Right atrium auricular region (tissue), 2 donors: ENCODE measurements around the gene WDR35. TPM values are rescaled to one million over a fixed set of nuclear protein-coding genes. Genes with fewer than 3 reads are reported as not detected.
"Not testable (repeated sequence)": the region's sequence is repeated elsewhere in the genome, so short reads cannot be mapped to it uniquely, and the experiment has no call there.

Experiments used
- DNase-seq: peaks from one replicate; pipeline ENCODE4 v3.0.0-alpha.2; 2019; ENCODE audit warnings: low spot score
- H3K27ac ChIP-seq, 2 donors: fragments of 200-600 bp; sonication (generic); 1 replicate in 1 of 2; 2 replicates in 1 of 2; pipeline ENCODE4 v1.5.1; 2016 to 2019
- H3K27me3 ChIP-seq, 2 donors: fragments of 200-600 bp; sonication (generic); one replicate each; pipeline versions ENCODE4 v1.5.1 to v1.6.0; 2017 to 2019
- H3K36me3 ChIP-seq: fragments of 200-600 bp; sonication (generic); one replicate; pipeline ENCODE4 v1.5.1; 2016
- H3K4me1 ChIP-seq, 2 donors: fragments of 200-600 bp; sonication (generic); one replicate each; pipeline versions ENCODE4 v1.5.1 to v1.6.0; 2017 to 2019
- H3K4me3 ChIP-seq, 2 donors: fragments of 200-600 bp; sonication (generic); 1 replicate in 1 of 2; 2 replicates in 1 of 2; pipeline ENCODE4 v1.5.1; 2017 to 2019; ENCODE audit warnings: mild to moderate bottlenecking in 1 of 2, moderate library complexity in 1 of 2
- H3K9me3 ChIP-seq, 2 donors: fragments of 200-600 bp; sonication (generic); one replicate each; pipeline ENCODE4 v1.5.1; 2019
- total RNA-seq, 2 donors: library from RNA; depleted of rRNA; stranded (reverse); fragments of >200 nt; gene quantifications; one replicate each; pipeline ENCODE4 v1.1.0, GENCODE V29; 2016
- TF ChIP-seq, protein P1 (sequence below), 2 donors: fragments of 200-600 bp; sonication (generic); IDR thresholded peaks; one replicate each; pipeline ENCODE4 v1.5.1; 2019; ENCODE audit warnings: antibody characterized with exemption in 2 of 2

The WDR35 gene
- total RNA-seq, 2 donors from 2014 or later, result 4.1 to 5.0 TPM

DNA sequence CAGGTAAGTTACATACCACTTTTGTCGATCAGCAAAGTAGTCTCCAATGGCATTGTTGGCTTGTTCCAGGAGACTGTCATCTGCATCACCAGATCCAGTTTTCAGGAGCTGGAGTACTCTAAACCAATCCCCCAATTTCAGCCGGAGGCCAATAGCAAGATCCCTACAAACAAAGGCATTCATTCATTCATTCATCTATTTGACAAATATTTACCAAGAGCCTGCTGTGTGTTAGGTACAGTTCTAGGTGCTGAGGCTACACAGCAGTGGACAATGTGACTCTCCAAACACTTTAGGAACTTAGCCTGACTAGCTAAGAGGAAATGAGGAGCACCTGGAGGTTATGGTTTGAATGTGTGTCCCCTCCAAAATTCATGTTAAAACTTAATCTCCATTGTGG is 53.7 kb downstream of the WDR35 start:
- H3K27ac ChIP-seq, result no peak overlapping the region
- H3K4me1 ChIP-seq, result no peaks in the 10 kb centered on the region
- DNase-seq, result no peak
- no peaks in the 10 kb centered on the region for H3K27me3 ChIP-seq
- TF ChIP-seq, protein P1, sequence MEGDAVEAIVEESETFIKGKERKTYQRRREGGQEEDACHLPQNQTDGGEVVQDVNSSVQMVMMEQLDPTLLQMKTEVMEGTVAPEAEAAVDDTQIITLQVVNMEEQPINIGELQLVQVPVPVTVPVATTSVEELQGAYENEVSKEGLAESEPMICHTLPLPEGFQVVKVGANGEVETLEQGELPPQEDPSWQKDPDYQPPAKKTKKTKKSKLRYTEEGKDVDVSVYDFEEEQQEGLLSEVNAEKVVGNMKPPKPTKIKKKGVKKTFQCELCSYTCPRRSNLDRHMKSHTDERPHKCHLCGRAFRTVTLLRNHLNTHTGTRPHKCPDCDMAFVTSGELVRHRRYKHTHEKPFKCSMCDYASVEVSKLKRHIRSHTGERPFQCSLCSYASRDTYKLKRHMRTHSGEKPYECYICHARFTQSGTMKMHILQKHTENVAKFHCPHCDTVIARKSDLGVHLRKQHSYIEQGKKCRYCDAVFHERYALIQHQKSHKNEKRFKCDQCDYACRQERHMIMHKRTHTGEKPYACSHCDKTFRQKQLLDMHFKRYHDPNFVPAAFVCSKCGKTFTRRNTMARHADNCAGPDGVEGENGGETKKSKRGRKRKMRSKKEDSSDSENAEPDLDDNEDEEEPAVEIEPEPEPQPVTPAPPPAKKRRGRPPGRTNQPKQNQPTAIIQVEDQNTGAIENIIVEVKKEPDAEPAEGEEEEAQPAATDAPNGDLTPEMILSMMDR (IDR thresholded peaks at IDR 0.05), result no peak
- H3K4me3 ChIP-seq, result no peak overlapping the region
- no peaks in the 10 kb centered on the region for H3K9me3 ChIP-seq
- H3K36me3 ChIP-seq, result peaks cover 24% of the 10 kb centered on the region

DNA sequence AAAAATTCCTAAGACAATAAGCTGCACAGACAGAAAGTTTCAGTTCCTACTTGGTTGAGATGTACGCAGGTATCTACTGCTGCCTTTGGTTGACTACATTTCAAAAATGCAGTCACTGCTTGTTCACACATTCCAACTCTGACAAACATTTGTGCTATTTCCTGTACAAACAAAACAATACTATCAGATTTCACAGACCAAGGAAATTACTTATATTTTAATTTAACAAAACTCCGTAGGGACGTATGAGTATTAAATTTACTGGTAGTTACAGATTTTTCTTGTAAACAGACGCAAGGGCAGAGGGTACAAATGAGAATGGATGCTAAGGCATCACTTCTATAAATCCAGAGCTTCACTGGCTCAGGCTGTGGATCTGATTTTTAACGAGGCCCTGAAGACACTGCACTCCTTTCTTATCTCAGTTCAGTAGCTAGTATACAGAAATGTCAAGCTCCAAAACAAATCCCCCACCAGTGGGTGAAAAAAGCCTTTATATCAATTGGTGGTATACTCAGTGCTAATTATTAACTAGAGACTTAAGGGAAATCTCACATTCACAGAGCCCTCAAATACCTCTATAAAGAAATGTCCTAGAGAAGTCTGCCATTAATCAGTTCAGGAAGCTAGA is 56.4 kb downstream of the WDR35 start:
- TF ChIP-seq, protein P1 (IDR thresholded peaks at IDR 0.05), result no peak

DNA sequence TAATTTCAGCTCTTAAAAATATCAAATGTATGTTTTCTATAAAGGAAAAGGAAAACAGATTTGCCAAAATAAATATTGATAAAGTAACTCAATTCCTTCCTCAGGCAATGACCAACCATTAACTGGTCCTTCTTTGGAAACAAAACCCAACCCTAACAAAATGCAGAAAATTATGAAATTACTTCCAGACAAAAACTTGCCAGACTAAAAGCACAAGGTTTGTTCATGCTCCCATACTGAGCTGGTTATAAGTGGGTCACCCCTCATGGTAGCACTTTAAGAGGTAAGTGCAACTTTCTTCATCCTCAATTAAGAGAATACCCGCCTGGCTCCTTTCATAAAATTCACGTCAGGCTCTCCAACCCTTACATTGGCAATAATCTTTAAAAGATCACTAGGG is 57.0 kb downstream of the WDR35 start:
- Histone ChIP-seq H3K27me3 (no peaks in the 10 kb centered on the region), H3K9me3 (peaks cover 4 to 11% of the 10 kb centered on the region in 2 donors), H3K36me3 (peaks cover 42% of the 10 kb centered on the region), H3K4me3 (no peak overlapping the region), H3K4me1 (no peaks in the 10 kb centered on the region), H3K27ac (no peak overlapping the region)
- TF ChIP-seq, protein P1 (IDR thresholded peaks at IDR 0.05), result no peak
- DNase-seq, result no peak

More for the DNA sequence above, 56.4 kb downstream of the WDR35 start:
- DNase-seq, result no peak
- H3K4me3 ChIP-seq, result no peak overlapping the region
- H3K4me1 ChIP-seq, result no peaks in the 10 kb centered on the region
- no peak overlapping the region for H3K27ac ChIP-seq
- no peaks in the 10 kb centered on the region for H3K27me3 ChIP-seq
- H3K36me3 ChIP-seq, result peaks cover 43% of the 10 kb centered on the region
- peaks cover 0 to 6% of the 10 kb centered on the region in 2 donors for H3K9me3 ChIP-seq

DNA sequence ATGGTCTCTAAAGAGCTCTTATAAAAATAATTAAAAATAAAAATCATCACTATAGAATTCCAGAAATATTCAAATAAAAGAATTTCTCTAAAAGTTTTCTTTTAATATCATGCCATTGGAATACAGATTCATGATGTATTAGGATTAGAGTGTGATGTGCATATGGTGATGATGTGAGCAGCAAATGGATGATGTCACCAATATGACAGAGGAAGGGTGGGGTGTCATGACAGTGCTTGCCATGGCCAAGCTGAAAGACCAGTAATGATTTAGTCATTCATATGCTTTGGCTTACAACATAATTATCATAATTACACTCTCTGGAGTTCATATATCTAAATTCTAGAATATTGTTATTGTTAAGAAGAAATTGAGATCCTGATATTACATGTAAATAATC is 60.7 kb downstream of the WDR35 start:
- TF ChIP-seq, protein P1 (IDR thresholded peaks at IDR 0.05), result no peak
- H3K27ac ChIP-seq, result no peak overlapping the region
- no peak for DNase-seq
- H3K9me3 ChIP-seq, result peaks cover 8 to 21% of the 10 kb centered on the region in 2 donors
- H3K27me3 ChIP-seq, result no peaks in the 10 kb centered on the region
- H3K36me3 ChIP-seq, result peaks cover 31% of the 10 kb centered on the region
- H3K4me3 ChIP-seq, result no peak overlapping the region
- H3K4me1 ChIP-seq, result no peaks in the 10 kb centered on the region

DNA sequence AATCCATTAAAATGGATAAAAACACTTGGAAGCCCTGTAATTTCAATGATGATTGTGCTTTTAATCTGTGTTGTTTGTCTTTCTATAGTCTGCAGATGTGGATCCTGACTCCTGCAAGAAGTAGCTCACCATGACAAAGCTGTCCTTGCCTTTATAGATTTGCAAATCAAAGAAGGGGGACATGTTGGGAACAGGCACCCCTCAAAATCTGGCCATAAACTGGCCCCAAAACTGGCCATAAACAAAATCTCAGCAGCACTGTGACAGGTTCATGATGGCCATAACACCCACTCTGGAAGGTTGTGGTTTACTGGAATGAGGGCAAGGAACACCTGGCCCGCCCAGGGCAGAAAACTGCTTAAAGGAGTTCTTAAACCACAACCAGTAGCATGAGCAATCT is 62.1 kb downstream of the WDR35 start:
- DNase-seq, H3K27me3 ChIP-seq, H3K4me1 ChIP-seq, H3K4me3 ChIP-seq, H3K27ac ChIP-seq: not testable (repeated sequence)
- H3K36me3 ChIP-seq, result peaks cover 31% of the 10 kb centered on the region
- H3K9me3 ChIP-seq, result peaks cover 8 to 21% of the 10 kb centered on the region in 2 donors

DNA sequence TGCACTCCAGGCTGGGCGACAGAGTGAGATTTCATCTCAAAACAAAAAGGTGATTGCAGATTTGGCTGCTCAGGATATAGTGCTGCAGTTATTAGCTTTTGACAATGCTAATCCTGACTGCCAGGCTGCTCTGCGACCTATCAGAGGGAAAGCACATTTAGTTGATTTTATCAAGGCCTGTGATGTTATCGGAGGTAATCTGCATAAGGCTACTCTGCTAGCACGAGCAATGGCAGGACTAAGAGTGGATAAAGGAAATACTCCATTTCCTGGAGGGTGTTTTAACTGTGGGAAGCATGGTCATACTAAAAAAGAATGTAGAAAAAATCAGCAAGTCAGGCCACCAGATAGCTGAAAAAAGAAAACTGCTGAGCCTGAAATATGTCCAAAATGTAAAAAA is 65.4 kb downstream of the WDR35 start:
- DNase-seq, H3K4me1 ChIP-seq, H3K4me3 ChIP-seq, H3K27me3 ChIP-seq, H3K27ac ChIP-seq: not testable (repeated sequence)
- peaks cover 8 to 21% of the 10 kb centered on the region in 2 donors for H3K9me3 ChIP-seq
- H3K36me3 ChIP-seq, result peaks cover 20% of the 10 kb centered on the region

DNA sequence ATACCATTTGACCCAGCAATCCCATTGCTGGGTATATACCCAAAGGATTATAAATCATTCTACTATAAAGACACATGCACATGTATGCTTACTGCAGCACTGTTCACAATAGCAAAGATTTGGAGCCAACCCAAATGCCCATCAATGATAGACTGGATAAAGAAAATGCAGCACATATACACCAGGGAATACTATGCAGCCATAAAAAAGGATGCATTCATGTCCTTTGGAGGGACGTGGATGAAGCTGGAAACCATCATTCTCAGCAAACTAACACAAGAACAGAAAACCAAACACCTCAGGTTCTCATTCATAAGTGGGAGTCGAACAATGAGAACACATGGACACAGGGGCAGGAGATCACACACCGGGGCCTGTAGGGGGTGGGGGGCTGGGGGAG is 67.7 kb downstream of the WDR35 start:
- H3K4me1 ChIP-seq, DNase-seq, H3K36me3 ChIP-seq, H3K4me3 ChIP-seq, H3K27ac ChIP-seq, H3K9me3 ChIP-seq, H3K27me3 ChIP-seq: not testable (repeated sequence)
